Measurements from ENCODE around the gene SNN. TPM values are rescaled to one million over a fixed set of nuclear protein-coding genes. Genes with fewer than 3 reads are reported as not detected.

Gene SNN
- total RNA-seq, 4 donors from 2014 or later: 30.7 to 66.9 (median 33.6) TPM

DNA sequence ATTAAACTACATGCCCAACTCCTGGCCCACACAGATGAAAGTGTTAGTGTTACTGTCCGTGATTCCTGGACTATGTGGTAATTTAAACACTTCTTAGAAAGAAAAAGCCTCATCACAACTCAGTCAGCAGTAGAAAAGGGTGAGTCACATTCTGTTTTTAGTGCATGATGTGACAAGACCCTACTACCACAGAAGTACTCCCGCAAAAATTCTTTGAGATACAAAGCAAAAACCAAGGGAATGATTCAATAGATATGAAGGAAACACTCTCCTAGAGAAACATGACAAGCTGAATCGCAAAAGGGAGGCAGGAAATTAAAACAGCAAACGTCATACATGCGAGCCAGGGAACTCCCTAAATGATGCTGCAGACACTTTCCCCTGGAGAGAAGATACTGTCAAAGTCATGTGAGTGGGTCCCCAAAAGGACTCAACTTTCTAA lies 14.4 kb downstream of the SNN start:
- H3K4me1 ChIP-seq: peaks cover 57 to 84% (median 74%) of the 10 kb centered on the region in 4 donors
- peaks cover 15 to 86% (median 65%) of the 10 kb centered on the region in 4 donors for H3K36me3 ChIP-seq
- H3K27ac ChIP-seq (replicated peaks in 1 of 4): peak overlapping the region; percentile 52 to 72 (median 68)
- intact Hi-C loops (cut with DNase I): no loop called here
- no peak for DNase-seq (ENCODE audit: extremely low spot score)
- no peak for TF ChIP-seq POLR2A (IDR thresholded peaks at IDR 0.05; ENCODE audit: low read depth)
- TF ChIP-seq EP300 (IDR thresholded peaks at IDR 0.05): no peak
- peak in 1 of 2 donors; percentile 39 for TF ChIP-seq POLR2AphosphoS5 (IDR thresholded peaks at IDR 0.05)
- WGBS: 35% methylated on average over 5 of the region's 5 CpGs
- H3K9me3 ChIP-seq: no peaks in the 10 kb centered on the region
- no peaks in the 10 kb centered on the region for H3K27me3 ChIP-seq
- H3K4me3 ChIP-seq: no peak overlapping the region

DNA sequence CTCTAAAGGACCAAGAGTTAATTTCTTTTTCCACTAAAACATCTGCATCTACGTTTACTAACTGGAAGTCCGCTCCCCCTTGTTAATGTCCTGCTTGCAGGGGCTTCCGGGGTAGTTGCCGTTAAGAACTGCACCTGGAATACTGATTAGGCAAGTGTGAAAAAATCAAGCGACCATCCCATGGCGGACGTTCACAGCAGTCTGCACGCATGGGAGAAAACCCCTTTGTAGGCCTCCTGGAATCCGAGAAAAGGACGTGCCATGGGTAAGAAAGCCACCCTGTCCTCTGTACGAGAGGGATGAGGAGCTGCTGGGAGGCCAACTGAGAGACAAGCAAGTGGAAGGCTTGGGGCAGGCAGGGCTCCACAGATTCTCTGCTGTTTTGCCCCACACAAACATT lies 14.9 kb downstream of the SNN start:
- peak overlapping the region; percentile 52 to 72 (median 68) for H3K27ac ChIP-seq (replicated peaks in 1 of 4)

GRCh38 chr16:11684231-11685025 lies 16.2 kb downstream of the SNN start:
- TF ChIP-seq, protein P1, sequence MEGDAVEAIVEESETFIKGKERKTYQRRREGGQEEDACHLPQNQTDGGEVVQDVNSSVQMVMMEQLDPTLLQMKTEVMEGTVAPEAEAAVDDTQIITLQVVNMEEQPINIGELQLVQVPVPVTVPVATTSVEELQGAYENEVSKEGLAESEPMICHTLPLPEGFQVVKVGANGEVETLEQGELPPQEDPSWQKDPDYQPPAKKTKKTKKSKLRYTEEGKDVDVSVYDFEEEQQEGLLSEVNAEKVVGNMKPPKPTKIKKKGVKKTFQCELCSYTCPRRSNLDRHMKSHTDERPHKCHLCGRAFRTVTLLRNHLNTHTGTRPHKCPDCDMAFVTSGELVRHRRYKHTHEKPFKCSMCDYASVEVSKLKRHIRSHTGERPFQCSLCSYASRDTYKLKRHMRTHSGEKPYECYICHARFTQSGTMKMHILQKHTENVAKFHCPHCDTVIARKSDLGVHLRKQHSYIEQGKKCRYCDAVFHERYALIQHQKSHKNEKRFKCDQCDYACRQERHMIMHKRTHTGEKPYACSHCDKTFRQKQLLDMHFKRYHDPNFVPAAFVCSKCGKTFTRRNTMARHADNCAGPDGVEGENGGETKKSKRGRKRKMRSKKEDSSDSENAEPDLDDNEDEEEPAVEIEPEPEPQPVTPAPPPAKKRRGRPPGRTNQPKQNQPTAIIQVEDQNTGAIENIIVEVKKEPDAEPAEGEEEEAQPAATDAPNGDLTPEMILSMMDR (IDR thresholded peaks at IDR 0.05): no peak
- no peak for TF ChIP-seq POLR2AphosphoS5 (IDR thresholded peaks at IDR 0.05)
- no peak for TF ChIP-seq EP300 (IDR thresholded peaks at IDR 0.05)
- no peak for TF ChIP-seq POLR2A (IDR thresholded peaks at IDR 0.05; ENCODE audit: low read depth)
- DNase-seq (ENCODE audit: extremely low spot score): no peak
- no peak overlapping the region for H3K27ac ChIP-seq (replicated peaks in 1 of 4)
- 93% methylated on average over 12 of the region's 12 CpGs for WGBS
- intact Hi-C loops (cut with DNase I): no loop called here
- no peak overlapping the region for H3K4me3 ChIP-seq
- no peaks in the 10 kb centered on the region for H3K27me3 ChIP-seq
- H3K9me3 ChIP-seq: no peaks in the 10 kb centered on the region
- H3K4me1 ChIP-seq: peaks cover 49 to 84% (median 73%) of the 10 kb centered on the region in 4 donors
- peaks cover 16 to 74% (median 51%) of the 10 kb centered on the region in 4 donors for H3K36me3 ChIP-seq

More for the DNA sequence above, 14.9 kb downstream of the SNN start:
- H3K4me3 ChIP-seq: no peak overlapping the region
- H3K9me3 ChIP-seq: no peaks in the 10 kb centered on the region
- no peaks in the 10 kb centered on the region for H3K27me3 ChIP-seq
- intact Hi-C loops (cut with DNase I): no loop called here
- peaks cover 57 to 84% (median 74%) of the 10 kb centered on the region in 4 donors for H3K4me1 ChIP-seq
- no peak for DNase-seq (ENCODE audit: extremely low spot score)
- TF ChIP-seq EP300 (IDR thresholded peaks at IDR 0.05): no peak
- TF ChIP-seq, protein P1 (IDR thresholded peaks at IDR 0.05): no peak
- TF ChIP-seq POLR2A (IDR thresholded peaks at IDR 0.05; ENCODE audit: low read depth): no peak
- peaks cover 17 to 86% (median 63%) of the 10 kb centered on the region in 4 donors for H3K36me3 ChIP-seq
- 83% methylated on average over 11 of the region's 11 CpGs for WGBS

DNA sequence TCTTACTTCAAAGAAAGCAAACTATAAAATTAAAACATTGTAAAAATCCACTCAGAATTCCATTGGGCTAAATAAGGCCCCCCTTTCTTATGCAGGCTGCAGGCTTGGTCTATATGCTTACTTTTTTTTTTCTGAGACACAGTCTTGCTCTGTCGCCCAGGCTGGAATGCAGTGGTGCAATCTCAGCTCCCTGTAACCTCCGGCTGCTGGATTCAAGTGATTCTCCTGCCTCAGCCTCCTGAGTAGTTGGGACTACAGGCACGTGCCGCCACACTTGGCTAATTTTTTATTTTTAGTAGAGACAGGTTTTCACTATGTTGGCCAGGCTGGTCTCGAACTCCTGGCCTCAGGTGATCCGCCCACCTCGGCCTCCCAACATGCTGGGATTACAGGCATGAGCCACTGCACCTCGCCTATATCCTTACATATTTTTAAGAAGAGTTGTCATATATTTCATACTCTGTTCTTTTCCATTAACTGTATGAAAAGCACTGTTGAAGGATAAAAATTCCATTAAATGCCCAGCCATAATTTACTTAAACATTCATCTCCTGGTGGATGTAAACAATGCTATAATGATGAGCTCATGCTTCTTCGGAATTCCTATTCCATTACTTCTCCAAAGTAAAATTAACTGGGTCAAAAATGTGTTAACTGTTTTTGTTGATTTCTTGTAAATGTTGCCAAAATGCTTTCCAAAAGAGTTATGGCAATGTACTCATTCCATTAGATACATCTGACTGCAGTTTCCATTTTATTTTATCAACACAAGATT lies 17.8 kb downstream of the SNN start:
- H3K27ac ChIP-seq (replicated peaks in 1 of 4): peak overlapping the region; percentile 24 to 58 (median 54)
- intact Hi-C loops (cut with DNase I): no loop called here
- no peak overlapping the region for H3K4me3 ChIP-seq
- 54% methylated on average over 9 of the region's 9 CpGs for WGBS
- H3K36me3 ChIP-seq: peaks cover 13 to 67% (median 50%) of the 10 kb centered on the region in 4 donors
- TF ChIP-seq EP300 (IDR thresholded peaks at IDR 0.05) (no peak), POLR2AphosphoS5 (IDR thresholded peaks at IDR 0.05) (peak; percentile 7 to 14)
- H3K27me3 ChIP-seq: no peaks in the 10 kb centered on the region
- peaks cover 40 to 77% (median 72%) of the 10 kb centered on the region in 4 donors for H3K4me1 ChIP-seq
- no peak for DNase-seq (ENCODE audit: extremely low spot score)
- H3K9me3 ChIP-seq: no peaks in the 10 kb centered on the region

DNA sequence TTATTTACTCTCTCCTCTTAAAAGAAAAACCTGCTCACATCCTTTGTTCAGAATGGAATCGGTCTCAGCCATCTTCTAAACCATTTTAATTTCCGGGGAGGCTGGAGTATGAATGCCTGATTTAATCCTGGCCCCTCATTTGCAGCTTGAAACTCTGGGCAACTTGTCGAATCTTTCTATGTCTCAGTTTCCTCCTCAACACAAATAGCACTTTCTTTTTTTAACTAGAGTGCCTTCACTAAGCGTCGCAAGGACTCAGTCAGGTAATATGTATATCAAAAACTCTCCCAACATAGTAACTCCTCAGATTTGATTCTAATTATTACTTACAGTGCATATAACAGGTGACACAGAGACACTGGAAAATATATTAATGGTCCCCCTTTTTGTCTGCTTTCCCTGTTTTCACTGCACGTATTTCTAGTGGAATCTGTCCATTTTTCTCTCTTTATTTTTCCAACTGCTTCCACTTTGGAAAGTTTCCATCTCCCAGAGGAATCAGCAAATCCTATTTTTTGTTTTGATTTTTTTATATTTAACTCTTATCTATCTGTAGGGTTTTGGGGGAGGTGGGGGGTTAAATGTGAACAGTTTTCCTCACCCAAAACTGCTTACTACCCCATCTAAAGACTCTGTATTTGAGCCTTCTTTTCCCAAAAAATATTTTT lies 18.6 kb downstream of the SNN start:
- Histone ChIP-seq H3K27me3 (no peaks in the 10 kb centered on the region), H3K36me3 (peaks cover 21 to 73% (median 53%) of the 10 kb centered on the region in 4 donors), H3K9me3 (no peaks in the 10 kb centered on the region), H3K4me3 (no peak overlapping the region), H3K4me1 (peaks cover 33 to 69% (median 64%) of the 10 kb centered on the region in 4 donors), H3K27ac (replicated peaks in 1 of 4) (peak overlapping the region; percentile 27 to 58 (median 54))
- no peak for DNase-seq (ENCODE audit: extremely low spot score)
- intact Hi-C loops (cut with DNase I): no loop called here
- TF ChIP-seq EP300 (IDR thresholded peaks at IDR 0.05) (no peak), POLR2A (IDR thresholded peaks at IDR 0.05; ENCODE audit: low read depth) (no peak)
- WGBS: 53% methylated on average over 6 of the region's 6 CpGs
